ENCODE data around the gene MPHOSPH9. TPM values are rescaled to one million over a fixed set of nuclear protein-coding genes. Genes with fewer than 3 reads are reported as not detected.

Gene MPHOSPH9
- total RNA-seq, 1 donor from 2014 or later, result 302 TPM

DNA sequence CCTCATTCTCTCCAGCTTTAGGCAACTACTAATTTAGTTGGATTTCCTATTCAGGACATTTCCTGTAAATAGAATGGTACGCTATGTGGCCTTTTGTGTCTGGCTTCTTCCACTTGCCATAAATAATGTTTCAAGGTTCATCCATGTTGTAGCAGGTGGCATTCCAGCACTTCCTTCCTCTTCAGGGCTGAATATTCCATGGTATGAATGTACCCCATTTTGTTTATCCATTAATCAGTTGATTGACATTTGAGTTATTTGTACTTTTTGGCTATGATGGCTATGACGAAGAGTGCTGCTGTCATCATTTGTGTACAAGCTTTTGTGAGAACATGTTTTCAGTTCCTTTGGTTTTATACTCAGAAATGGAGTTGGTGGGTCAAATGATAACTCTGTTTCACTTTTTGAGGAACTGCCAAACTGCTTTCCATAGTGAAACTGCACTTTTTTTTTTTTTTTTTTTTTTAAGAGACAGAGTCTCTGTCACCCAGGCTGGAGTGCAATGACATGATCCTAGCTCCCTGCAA, 45.2 kb upstream of the MPHOSPH9 start:
- H3K4me1 Mint-ChIP-seq, result peaks cover 5% of the 10 kb centered on the region
- no peaks in the 10 kb centered on the region for H3K27me3 ChIP-seq
- no peak for DNase-seq (ENCODE audit: low spot score)
- H3K36me3 Mint-ChIP-seq, result no peaks in the 10 kb centered on the region
- no peaks in the 10 kb centered on the region for H3K4me1 ChIP-seq
- H3K9ac ChIP-seq, result no peak overlapping the region
- H3K4me3 Mint-ChIP-seq, result no peak overlapping the region
- no peaks in the 10 kb centered on the region for H3K36me3 ChIP-seq
- no peak overlapping the region for H3K27ac ChIP-seq
- H3K9me3 ChIP-seq (ENCODE audit: low read depth), result no peaks in the 10 kb centered on the region
- peaks cover 3% of the 10 kb centered on the region for H3K79me2 ChIP-seq (ENCODE audit: low read depth)
- no peaks in the 10 kb centered on the region for H3F3A ChIP-seq (ENCODE audit: low read depth)
- peaks cover 4% of the 10 kb centered on the region for H3K27me3 Mint-ChIP-seq (ENCODE audit: insufficient read depth, low read depth)
- H3K4me2 ChIP-seq, result no peak overlapping the region
- no peaks in the 10 kb centered on the region for H4K20me1 ChIP-seq (ENCODE audit: low read depth)
- TF ChIP-seq EZH2 (IDR thresholded peaks at IDR 0.05) (no peak), EZH2phosphoT487 (IDR thresholded peaks at IDR 0.05) (no peak), CTCF (IDR thresholded peaks at IDR 0.05) (no peak)
- no peak overlapping the region for H3K27ac Mint-ChIP-seq
- peaks cover 2% of the 10 kb centered on the region for H3K9me3 Mint-ChIP-seq
- H3K4me3 ChIP-seq, result no peak overlapping the region
- H2AFZ ChIP-seq (replicated peaks), result no peak overlapping the region

DNA sequence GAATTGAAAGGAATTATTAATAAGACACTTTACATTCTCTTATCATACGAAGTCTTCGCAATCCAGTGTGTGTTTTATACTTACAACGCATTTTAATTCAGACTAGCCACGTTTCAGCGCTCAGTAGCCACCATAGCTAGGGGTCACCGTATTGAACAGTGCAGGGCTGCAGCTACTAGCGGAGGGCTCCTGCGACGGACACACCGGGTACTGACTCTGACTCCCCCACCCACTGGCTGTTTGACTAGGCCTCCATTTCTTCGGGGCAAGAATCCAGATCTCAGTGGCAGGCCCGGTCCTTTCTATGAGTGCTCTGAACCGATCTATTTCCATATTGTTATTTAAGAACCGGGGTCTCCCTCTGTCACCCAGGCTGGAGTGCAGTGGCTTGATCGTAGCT, 40.2 kb upstream of the MPHOSPH9 start:
- TF ChIP-seq EZH2 (IDR thresholded peaks at IDR 0.05) (no peak), EZH2phosphoT487 (IDR thresholded peaks at IDR 0.05) (no peak), CTCF (IDR thresholded peaks at IDR 0.05) (no peak)
- no peak for DNase-seq (ENCODE audit: low spot score)
- Histone ChIP-seq H3K4me1 (peaks cover 18% of the 10 kb centered on the region), H3K4me3 (peak overlapping the region; percentile 88), H3K4me2 (peak overlapping the region; percentile 84), H3K9me3 (ENCODE audit: low read depth) (no peaks in the 10 kb centered on the region), H3K9ac (no peak overlapping the region), H3K27me3 (no peaks in the 10 kb centered on the region), H3K36me3 (no peaks in the 10 kb centered on the region), H3K79me2 (ENCODE audit: low read depth) (peaks cover 49% of the 10 kb centered on the region), H3F3A (ENCODE audit: low read depth) (peaks cover 20% of the 10 kb centered on the region), H4K20me1 (ENCODE audit: low read depth) (no peaks in the 10 kb centered on the region), H3K27ac (no peak overlapping the region), H2AFZ (replicated peaks) (no peak overlapping the region)
- Mint-ChIP-seq H3K36me3 (no peaks in the 10 kb centered on the region), H3K9me3 (no peaks in the 10 kb centered on the region), H3K4me1 (peaks cover 29% of the 10 kb centered on the region), H3K27ac (peak overlapping the region; percentile 50), H3K27me3 (ENCODE audit: insufficient read depth, low read depth) (peaks cover 4% of the 10 kb centered on the region), H3K4me3 (peak overlapping the region; percentile 92)

- Mint-ChIP-seq H3K36me3 (peaks cover 8% of the 10 kb centered on the region), H3K27ac (no peak overlapping the region), H3K4me3 (no peak overlapping the region), H3K27me3 (ENCODE audit: insufficient read depth, low read depth) (peaks cover 6% of the 10 kb centered on the region), H3K9me3 (no peaks in the 10 kb centered on the region), H3K4me1 (peaks cover 39% of the 10 kb centered on the region)
- peak overlapping the region; percentile 97 for H3K4me2 ChIP-seq
- no peak for TF ChIP-seq EZH2 (IDR thresholded peaks at IDR 0.05)
- TF ChIP-seq CTCF (IDR thresholded peaks at IDR 0.05), result peak; percentile 50
- no peak for TF ChIP-seq EZH2phosphoT487 (IDR thresholded peaks at IDR 0.05)
- H3K79me2 ChIP-seq (ENCODE audit: low read depth), result peaks cover 69% of the 10 kb centered on the region
- H4K20me1 ChIP-seq (ENCODE audit: low read depth), result no peaks in the 10 kb centered on the region
- H3K4me3 ChIP-seq, result peak overlapping the region; percentile 88
- no peaks in the 10 kb centered on the region for H3K27me3 ChIP-seq
- no peaks in the 10 kb centered on the region for H3K9me3 ChIP-seq (ENCODE audit: low read depth)
- peak overlapping the region; percentile 82 for H3K27ac ChIP-seq
- peak overlapping the region; percentile 56 for H3K9ac ChIP-seq
- H3F3A ChIP-seq (ENCODE audit: low read depth), result peaks cover 20% of the 10 kb centered on the region
- peak; percentile 91 for DNase-seq (ENCODE audit: low spot score)
- peaks cover 18% of the 10 kb centered on the region for H3K4me1 ChIP-seq
- no peak overlapping the region for H2AFZ ChIP-seq (replicated peaks)
- no peaks in the 10 kb centered on the region for H3K36me3 ChIP-seq
These were observed 38.2 kb upstream of the MPHOSPH9 start for GRCh38 chr12:123271001-123271668.

Measured in neural progenitor cell (in vitro differentiated cells).